Measurements from ENCODE around the gene CAPRIN2.

GRCh38 chr12:30729547-30729946 is 25.2 kb downstream of the CAPRIN2 start:
- TF ChIP-seq CTCF (IDR thresholded peaks at IDR 0.05) (no peak), POLR2A (IDR thresholded peaks at IDR 0.05) (no peak)
